Mesothelial cell of epicardium (in vitro differentiated cells): ENCODE data around the gene POLD1. TPM values are rescaled to one million over a fixed set of nuclear protein-coding genes. Genes with fewer than 3 reads are reported as not detected.

Experiments used
- DNase-seq, 2 experiments: peaks; one replicate each; pipeline ENCODE4 v3.0.0; 2021; ENCODE audit warnings: low spot score in 2 of 2; ENCODE audit not compliant: unreplicated experiment in 2 of 2
- H3K27ac Mint-ChIP-seq: 2 replicates; pipeline ENCODE4 v1.8.0; 2021; ENCODE audit warnings: mixed read lengths
- H3K27me3 Mint-ChIP-seq: 2 replicates; pipeline ENCODE4 v1.8.0; 2021; ENCODE audit warnings: low read depth, mixed read lengths
- H3K36me3 Mint-ChIP-seq: 2 replicates; pipeline ENCODE4 v1.8.0; 2021; ENCODE audit warnings: mixed read lengths
- H3K4me1 Mint-ChIP-seq: 2 replicates; pipeline ENCODE4 v1.8.0; 2021; ENCODE audit warnings: mixed read lengths
- H3K4me3 Mint-ChIP-seq: 2 replicates; pipeline ENCODE4 v1.8.0; 2021; ENCODE audit warnings: mild to moderate bottlenecking, moderate library complexity, mixed read lengths
- H3K9me3 Mint-ChIP-seq: 2 replicates; pipeline ENCODE4 v1.8.0; 2021; ENCODE audit warnings: mixed read lengths
- CTCF ChIP-seq: fragments of 200-600 bp; sonication (generic); IDR thresholded peaks from one replicate; pipeline ENCODE4 v1.5.0; 2021; ENCODE audit warnings: antibody characterized with exemption; ENCODE audit not compliant: unreplicated experiment
- total RNA-seq: library from RNA; stranded (reverse); gene quantifications from 3 replicates; pipeline ENCODE4 v1.2.1, GENCODE V29; 2021

The POLD1 gene
- total RNA-seq, 1 donor from 2014 or later: 60.6 TPM

GRCh38 chr19:50362656-50363424 is 21.3 kb upstream of the POLD1 start:
- Mint-ChIP-seq H3K36me3 (peaks cover 17% of the 10 kb centered on the region), H3K4me3 (no peak overlapping the region), H3K4me1 (no peaks in the 10 kb centered on the region), H3K27ac (no peak overlapping the region), H3K27me3 (no peaks in the 10 kb centered on the region), H3K9me3 (no peaks in the 10 kb centered on the region)
- no peak for TF ChIP-seq CTCF
- DNase-seq: no peak

GRCh38 chr19:50365434-50366306 is 18.5 kb upstream of the POLD1 start, which contains the start of gene NAPSA:
Gene NAPSA, minus strand, starts transcription at chr19:50365639. Its CDS starts 18 bp downstream, at chr19:50365621.
- no peak for DNase-seq
- Mint-ChIP-seq H3K36me3 (no peaks in the 10 kb centered on the region), H3K4me1 (peaks cover 12% of the 10 kb centered on the region), H3K27ac (no peak within 1 kb of the TSS), H3K4me3 (no peak within 1 kb of the TSS), H3K27me3 (no peaks in the 10 kb centered on the region), H3K9me3 (no peaks in the 10 kb centered on the region)
- no peak for TF ChIP-seq CTCF

- H3K4me3 Mint-ChIP-seq: peak overlapping the region; percentile 93
- peak; percentile 56 to 91 for DNase-seq
These were observed 15.2 kb upstream of the POLD1 start for GRCh38 chr19:50368649-50369570.

GRCh38 chr19:50371914-50372475 is 12.2 kb upstream of the POLD1 start:
- DNase-seq: no peak
- H3K4me3 Mint-ChIP-seq: no peak overlapping the region
- H3K4me1 Mint-ChIP-seq: peaks cover 16% of the 10 kb centered on the region
- no peak overlapping the region for H3K27ac Mint-ChIP-seq
- no peaks in the 10 kb centered on the region for H3K27me3 Mint-ChIP-seq
- H3K36me3 Mint-ChIP-seq: peaks cover 2% of the 10 kb centered on the region
- H3K9me3 Mint-ChIP-seq: no peaks in the 10 kb centered on the region
- no peak for TF ChIP-seq CTCF

More at GRCh38 chr19:50368649-50369570, 15.2 kb upstream of the POLD1 start:
- peak; percentile 96 for TF ChIP-seq CTCF
- Mint-ChIP-seq H3K36me3 (no peaks in the 10 kb centered on the region), H3K9me3 (no peaks in the 10 kb centered on the region), H3K27me3 (no peaks in the 10 kb centered on the region), H3K27ac (peak overlapping the region; percentile 96), H3K4me1 (peaks cover 12% of the 10 kb centered on the region)
